Measurements from ENCODE around the gene CDHR3.
A peak's percentile ranks its signal among the peaks of the same experiment; 100 is the strongest.
"Not testable (repeated sequence)": the region's sequence is repeated elsewhere in the genome, so short reads cannot be mapped to it uniquely, and the experiment has no call there.

CDHR3 gene, protein sequence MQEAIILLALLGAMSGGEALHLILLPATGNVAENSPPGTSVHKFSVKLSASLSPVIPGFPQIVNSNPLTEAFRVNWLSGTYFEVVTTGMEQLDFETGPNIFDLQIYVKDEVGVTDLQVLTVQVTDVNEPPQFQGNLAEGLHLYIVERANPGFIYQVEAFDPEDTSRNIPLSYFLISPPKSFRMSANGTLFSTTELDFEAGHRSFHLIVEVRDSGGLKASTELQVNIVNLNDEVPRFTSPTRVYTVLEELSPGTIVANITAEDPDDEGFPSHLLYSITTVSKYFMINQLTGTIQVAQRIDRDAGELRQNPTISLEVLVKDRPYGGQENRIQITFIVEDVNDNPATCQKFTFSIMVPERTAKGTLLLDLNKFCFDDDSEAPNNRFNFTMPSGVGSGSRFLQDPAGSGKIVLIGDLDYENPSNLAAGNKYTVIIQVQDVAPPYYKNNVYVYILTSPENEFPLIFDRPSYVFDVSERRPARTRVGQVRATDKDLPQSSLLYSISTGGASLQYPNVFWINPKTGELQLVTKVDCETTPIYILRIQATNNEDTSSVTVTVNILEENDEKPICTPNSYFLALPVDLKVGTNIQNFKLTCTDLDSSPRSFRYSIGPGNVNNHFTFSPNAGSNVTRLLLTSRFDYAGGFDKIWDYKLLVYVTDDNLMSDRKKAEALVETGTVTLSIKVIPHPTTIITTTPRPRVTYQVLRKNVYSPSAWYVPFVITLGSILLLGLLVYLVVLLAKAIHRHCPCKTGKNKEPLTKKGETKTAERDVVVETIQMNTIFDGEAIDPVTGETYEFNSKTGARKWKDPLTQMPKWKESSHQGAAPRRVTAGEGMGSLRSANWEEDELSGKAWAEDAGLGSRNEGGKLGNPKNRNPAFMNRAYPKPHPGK

DNA sequence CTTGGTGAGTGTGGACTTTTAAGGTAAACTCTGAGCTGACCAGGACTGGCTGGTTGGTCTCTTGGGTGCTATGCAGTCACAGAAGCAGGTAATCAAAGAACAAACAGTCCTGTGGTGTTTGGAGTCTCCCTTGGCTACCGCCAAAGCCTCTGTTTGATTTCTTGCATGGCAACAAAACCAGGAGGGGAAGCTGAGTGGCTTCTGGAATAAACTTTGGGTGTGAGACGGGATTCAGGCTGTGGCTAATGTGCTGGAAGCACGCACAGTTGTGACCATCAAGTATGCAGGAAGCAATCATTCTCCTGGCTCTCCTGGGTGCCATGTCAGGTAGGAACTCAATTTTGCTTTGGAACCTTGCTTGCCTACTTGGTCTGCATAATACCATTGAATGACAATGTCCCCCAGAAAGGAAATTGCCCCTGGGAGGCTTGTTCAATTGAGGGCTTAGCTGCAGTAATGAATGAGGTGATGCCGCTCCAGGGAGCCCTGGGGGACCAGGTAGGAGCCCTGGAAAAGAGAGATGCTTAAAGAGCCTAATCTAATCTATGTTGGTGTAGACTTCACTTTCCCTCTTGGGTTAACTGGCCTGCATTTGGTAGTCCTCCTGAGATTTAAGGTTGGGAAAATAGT lies at the start of gene CDHR3:
CDHR3 (plus strand) TSS at position 227 of the 630 bp plus-strand sequence; CDS start at position 282, 55 bp downstream.
- no peak for DNase-seq

DNA sequence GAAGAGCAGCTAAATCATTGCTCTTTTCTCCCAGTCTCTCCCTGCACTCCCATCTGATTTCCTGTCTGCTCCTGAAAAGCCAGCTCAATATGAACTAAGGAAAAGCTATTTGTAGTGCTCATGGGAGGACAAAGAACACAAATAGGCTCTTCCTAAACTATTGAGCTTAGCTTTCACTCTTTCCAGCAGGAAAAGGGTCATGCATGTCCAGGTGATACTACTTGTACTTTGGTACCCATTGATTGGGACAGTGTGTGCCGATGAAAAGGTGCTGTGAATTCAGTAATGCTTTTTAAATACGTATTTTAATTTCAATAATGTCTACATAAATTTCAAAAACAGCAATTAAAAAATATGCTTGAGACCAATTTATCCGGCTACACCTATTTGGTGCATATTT lies 49.1 kb upstream of the CDHR3 start:
- DNase-seq: no peak

DNA sequence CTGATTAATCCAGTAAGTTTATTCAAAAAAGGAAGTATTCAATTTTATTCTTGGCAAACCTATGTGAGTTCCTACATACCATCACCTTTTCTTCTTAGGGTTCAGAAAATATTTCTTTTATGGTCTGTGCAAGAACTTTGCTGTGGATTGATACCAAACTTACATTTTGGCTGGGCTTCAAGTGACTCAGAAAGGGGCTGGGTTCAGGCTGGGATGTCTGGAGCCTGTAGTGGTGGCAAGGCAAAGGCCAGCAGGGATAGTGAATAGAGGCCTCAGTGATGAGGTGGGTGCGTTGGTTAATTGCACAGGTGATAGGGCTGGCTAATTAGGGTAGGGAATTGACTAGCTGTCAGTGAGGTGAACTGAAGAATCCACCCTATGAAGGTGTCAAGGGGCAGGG lies 46.5 kb upstream of the CDHR3 start:
- DNase-seq: no peak

DNA sequence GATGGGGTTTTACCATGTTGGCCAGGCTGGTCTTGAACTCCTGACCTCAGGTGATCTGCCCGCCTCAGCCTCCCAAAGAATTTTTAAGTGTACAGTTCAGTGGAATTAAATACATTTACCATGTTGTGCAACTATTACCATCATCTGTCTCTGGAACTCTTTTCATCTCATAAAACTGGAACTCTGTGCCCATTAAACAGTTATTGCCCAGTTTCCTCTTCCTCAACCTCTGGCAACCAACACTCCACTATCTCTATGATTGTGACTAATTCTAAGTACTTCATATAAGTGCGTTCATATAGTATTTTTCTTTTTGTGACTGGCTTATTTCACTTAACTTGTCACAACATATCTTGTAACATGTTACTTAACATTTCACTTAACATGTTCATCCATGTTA lies 45.4 kb upstream of the CDHR3 start:
- DNase-seq: no peak

DNA sequence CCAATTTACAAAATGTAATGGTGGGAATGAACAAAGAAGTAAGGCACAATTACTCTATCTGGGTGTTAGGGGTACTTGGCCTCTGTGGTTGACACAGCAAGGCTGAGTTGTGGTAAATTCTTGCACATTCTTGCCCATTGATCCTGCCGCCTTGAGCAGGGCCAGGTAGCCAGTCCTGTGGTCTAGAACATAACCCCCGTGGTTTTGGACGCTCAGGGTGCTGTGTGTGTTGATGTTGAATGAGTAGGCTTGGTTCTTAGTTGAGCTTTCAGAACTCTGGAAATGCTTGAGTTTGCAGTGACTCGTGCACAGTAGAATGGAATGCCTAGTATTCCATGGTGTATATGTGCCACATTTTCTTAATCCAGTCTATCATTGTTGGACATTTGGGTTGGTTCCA lies 42.3 kb upstream of the CDHR3 start:
- DNase-seq: no peak

DNA sequence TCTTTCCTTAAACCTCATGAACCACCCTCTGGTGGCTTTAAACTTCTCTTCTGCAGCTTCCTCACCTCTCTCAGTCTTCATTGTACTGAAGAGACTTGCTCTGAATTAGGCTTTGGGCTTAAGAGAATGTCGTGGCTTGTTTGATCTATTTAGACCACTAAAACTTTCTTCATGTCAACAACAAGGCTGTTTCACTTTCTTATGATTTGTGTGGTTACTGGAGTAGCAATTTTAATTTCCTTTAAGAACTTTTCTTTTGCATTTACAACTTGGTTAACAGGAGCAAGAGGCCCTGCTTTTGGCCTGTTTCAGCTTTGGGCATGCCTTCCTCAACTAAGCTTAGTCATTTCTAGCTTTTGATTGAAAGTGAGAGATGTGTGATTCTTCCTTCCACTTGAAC lies 38.1 kb upstream of the CDHR3 start:
- no peak for DNase-seq

DNA sequence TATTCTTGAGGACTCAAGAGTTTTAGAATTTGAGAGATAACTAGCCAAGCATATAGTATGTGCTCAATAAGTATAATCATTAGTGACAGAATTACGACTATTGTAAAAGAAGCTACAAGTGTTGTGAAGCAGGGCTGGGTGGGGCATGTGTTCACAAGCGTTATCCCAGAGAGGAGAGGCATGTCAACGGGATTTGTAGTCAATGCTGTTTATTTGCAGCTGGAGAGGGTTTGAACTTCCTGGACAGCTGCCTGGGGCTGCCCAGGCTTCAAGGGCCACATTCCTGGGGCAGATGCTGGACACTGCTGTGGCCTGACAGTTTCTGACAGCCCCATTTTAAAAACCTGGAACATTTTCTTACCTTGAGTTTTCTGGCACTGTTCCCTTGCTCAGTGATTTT lies 36.9 kb upstream of the CDHR3 start:
- DNase-seq: no peak

DNA sequence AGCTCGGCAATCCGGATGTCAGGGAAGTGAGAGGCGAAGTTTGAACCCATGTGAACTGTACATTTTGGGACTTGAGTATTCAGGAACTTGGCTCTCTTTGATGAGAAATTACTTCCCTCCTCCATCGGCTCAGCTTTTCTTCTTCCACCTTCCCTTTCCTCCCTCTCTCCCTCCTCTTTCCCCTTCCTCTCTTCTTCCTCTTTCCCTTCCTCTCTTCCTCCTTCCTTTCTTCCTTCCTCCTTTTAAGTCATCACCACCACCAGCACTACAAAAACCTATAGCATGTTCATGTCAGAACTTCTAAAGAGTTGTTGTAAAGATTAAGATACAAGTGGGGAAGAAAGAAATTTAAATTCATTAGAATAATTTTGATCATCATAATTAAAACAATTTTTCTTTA lies 31.9 kb upstream of the CDHR3 start:
- no peak for DNase-seq

DNA sequence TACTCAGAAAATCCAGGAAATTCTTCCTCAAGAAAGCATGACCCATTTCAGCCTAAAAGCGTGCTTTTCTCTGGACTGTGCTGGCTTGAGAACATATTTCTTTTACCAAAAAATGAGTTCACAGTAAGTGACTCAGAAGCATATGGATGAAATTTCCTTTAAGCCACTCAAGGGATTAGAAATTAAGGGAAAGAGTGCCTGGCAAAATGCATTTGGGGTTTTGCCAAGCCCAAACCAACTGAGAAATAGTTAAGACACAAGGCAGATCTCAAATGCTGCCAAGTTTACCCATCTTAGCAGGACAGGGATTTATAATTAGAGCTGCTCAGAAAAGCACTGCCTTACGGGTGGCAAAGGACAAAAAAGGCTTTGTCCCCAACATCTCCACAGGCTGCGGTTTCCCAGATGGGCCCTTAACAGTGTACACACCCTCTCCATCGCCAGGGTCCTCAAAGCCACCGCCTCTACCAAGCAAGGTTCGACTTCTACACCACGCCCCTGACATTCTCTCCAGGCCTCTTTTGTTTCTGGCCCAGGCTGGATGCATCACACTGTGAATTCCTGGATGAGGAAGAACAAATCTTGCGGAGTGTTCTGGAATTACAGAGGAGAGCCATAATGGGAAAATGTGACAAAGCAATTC lies 30.1 kb upstream of the CDHR3 start:
- DNase-seq: peak; percentile 66 to 89

DNA sequence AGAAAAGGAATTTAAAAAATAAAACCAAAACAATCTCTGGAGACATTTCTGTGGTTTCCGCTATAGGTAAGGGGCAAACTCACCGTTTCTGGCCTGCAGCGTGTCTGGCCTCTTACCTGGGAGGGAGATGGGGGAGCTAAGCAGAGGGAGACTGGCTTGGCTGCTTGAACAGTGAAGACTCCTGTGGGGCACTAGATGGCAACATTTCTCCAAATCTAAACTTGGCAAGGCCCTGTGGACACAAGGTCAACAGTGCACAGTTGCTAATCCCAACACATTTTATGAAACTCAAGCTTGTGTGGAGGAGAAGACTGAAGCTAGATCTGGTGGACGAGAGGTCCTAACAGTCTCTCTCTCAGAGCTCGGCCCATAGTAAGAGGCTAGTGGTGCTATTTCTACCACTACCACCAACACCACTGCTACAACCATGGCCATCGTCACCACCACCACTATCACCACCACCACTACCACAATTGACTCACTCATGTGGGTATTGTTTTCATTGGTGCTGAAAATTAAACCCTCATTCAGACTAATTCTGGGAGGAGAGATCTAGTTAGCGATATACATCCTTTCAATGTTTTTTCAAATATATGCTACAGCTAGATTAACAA lies 28.4 kb upstream of the CDHR3 start:
- DNase-seq: peak in 1 of 2 experiments; percentile 51

DNA sequence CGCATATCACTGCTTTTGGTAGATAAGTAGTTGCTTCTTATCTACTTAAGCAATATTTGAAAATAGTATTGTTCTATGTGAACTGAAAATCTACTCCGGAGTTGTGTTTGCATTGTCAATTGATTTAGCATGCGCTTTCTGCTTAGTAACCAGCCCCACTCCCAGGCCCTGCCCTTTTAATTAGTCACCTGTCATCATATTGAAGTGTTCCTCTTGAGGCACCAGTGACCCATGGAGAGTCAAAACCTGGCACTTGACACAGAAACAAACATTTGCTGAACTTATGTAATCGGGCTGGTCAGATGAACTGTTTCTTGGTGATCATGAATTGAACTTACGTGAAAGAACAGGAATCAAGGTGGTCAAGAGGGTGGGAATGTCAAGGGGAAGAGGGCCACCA lies 27.8 kb upstream of the CDHR3 start:
- peak in 1 of 2 experiments; percentile 1 for DNase-seq

DNA sequence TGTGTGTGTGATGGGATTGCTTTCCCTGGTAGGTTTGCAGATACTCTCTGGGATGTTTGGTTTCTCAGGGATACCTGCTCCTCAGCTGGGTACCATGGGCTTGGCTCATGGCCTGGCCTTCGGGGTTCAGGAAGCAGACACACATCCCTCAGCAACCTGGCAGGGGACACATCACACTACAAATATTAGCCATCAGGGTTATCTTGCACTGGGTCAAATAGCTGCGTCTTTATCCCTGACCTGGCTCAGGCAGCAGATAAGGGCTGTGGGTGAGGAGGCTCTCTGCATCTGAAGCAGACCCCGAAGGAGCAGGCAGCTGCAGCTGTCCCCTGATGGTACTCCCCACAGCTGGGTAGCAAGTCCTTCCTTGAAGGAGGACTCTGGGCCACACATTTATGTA lies 25.7 kb upstream of the CDHR3 start:
- DNase-seq: no peak

DNA sequence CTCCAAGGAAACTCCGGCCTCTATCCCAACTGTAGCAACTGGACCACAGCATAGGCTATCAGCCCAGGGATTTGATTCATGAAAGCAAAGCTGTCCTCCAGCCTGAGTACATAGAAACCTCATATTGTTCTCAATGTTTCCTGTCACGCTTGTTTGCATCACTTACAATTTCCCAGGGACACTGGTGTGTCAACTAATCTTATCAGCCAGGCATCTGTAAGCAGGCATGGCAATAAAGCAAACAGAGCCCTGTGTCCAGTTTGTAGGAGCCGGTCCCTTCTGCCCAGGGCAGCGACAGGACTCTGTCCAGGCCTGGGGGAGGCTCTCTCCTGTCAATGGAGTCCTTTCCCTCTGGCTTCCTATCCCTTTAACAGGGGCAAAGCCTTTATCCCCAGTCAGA lies 23.0 kb upstream of the CDHR3 start:
- DNase-seq: no peak

DNA sequence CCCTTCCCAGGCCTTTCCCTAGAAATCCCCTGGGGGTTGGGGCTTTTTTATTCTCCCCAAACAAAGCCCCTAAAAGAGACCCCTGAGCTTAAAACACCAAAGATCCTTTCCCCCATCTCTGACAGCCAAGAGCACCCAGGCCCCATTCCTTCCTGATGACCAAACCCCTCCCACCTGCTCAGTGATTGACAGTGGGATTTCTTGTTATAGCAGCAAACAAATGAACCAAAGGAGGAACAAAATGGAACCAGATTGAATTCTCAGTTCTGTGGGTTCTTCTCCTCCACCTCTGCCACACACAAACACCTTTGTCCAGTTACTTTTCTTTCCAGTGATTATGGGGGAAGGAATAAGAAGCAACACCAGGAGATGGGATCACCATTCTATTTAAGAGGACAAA lies 21.5 kb upstream of the CDHR3 start:
- DNase-seq: no peak

DNA sequence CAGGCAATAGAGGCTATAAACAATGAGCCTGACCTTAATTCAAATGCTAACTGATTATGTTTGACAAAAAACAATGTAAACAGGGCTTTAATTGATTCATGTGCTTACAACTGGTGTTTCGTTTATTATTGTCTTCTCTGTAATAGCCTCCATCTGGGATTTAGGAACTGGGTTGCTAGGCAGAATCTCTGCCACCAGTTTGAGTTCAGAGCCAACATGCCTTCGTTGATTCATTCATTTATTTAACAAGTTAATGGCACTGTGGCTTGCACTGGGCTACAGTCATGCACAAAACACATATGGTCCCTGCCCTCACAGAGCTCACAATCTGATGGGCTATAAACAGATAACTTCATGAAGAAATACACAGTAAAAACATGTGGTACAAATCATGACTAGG lies 19.6 kb upstream of the CDHR3 start:
- DNase-seq: no peak

DNA sequence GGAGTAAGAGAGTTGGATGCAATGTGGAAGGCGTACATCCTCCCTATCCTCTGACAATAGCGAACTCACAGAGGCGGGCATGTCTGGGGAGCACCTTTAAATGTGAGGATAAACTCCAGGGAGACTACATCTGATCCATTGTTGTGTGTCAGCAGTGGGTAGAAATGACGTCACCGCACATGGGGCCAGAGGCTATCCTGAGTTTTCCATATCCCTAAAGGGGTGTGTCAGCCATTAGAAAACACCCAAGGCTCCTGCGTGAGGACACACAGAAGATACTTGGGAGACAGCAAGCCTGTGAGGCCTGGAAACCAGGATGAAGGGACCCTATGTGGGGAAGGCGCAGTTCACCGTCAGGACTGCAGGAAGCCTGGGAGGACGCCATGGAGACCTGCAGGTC lies 17.2 kb upstream of the CDHR3 start:
- no peak for DNase-seq

DNA sequence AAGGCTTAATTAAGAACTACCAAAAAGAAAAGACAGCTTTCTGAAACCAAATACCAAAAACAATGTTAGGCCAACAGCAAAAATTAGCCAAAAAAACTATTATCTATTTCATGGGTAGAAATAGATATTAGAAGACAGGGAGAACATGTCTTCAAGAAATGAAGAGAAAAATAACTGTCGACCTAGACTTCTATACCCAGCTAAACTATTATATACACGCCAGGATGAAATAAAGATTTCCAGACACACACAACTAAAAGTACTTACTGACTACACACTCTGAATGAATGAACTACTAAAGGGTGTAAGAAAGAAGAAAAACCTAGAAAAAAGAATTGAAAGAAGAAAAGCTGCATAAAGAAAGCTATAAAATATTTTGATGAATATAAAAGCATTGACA lies 11.5 kb upstream of the CDHR3 start:
- DNase-seq: no peak

DNA sequence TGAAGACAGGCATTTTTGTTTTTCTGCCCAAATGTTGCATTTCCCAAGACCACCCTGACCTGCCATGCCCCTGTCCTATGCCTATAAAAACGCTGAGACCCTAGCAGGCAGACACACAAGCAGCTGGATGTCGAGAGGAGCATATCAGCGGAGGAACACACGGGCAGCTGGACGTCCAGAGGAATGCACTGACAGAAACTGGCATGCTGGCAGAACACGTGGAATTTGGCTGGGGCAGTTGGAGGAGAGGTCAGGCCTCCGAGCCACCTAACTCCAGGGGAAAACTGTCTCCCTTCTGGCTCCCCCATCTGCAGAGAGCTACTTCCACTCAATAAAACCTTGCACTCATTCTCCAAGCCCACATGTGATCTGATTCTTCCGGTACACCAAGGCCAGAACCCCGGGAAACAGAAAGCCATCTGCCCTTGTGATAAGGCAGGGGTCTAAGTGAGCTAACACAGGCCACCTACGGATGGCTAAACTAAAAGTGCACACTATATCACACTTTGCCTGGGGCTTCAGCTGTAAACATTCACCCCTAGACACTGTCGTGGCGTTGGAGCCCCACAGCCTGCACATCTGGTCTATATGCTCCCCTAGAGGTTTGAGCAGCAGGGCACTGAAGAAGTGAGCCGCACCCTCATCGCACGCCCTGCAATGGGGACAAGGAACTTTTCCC lies 10.0 kb upstream of the CDHR3 start:
- no peak for DNase-seq

DNA sequence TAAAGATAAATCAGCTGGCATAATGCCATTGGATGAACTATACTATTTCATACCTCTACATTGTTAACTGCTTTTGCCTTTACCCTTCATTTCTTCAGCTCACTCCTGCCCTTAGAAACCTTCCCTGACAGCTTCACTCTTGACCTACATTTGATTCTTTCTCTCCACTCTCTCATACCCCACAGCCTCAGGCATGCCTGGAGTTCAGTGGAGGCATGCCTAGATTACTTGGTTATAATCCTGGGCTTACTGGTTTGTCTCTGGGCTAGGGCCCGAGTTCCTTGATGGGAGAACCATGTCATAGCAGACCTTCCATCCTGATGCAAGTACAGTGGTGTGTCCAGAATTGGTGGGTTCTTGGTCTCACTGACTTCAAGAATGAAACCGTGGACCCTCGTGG lies 8.4 kb upstream of the CDHR3 start:
- no peak for DNase-seq

DNA sequence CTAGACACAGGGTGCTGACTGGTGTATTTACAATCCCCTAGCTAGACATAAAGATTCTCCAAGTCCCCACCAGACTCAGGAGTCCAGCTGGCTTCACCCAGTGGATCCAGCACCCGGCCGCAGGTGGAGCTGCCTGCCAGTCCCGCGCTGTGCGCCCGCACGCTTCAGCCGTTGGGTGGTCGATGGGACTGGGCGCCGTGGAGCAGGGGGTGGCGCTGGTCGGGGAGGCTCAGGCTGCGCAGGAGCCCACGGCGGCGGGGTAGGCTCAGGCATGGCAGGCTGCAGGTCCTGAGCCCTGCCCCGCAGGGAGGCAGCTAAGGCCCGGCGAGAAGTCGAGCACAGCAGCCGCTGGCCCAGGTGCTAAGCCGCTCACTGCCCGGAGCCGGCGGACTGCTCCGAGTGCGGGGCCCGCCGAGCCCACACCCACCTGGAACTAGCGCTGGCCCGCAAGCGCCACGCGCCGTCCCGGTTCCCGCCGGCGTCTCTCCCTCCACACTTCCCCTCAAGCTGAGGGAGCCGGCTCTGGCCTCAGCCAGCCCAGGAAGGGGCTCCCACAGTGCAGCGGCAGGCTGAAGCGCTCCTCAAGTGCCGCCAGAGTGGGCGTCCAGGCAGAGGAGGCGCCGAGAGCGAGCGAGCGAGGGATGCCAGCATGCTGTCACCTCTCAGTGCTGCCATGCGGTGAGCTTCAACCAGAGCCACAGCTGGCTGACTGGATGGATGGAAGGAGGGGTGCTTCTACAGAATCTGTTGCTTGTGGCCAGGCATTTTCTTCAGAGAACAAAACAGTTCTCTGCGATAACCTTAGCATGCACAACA lies 7.2 kb upstream of the CDHR3 start:
- DNase-seq: not testable (repeated sequence)

DNA sequence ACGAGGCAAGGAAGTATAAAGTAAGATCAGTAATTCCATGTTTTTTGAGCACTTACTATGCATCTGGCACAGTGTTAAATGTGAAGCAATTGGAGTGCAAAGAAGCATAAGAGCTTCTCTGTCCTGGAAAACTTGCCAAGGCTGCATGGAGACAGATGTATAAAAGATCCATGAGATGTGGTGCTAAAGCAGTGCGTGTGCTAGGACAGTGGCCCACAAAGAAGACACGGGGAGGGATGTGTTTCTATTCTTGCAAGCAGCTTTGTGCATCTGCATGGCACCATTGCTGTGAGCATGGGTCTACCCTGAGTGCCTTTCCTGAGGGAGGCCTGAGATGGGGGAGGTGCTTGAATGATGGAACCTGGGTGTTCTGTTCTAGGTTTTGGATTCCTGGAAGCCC lies 5.1 kb upstream of the CDHR3 start:
- DNase-seq: peak; percentile 17 to 51
